GM23338 (cell line): ENCODE data around the gene HUS1. TPM values are rescaled to one million over a fixed set of nuclear protein-coding genes. Genes with fewer than 3 reads are reported as not detected.

Experiments
- ATAC-seq: fragments of 200-7000 bp; cut with Tn5 transposase; 3 replicates; pipeline ENCODE4 v1.9.1; 2020
- DNase-seq: peaks from one replicate; pipeline ENCODE4 v3.0.0-alpha.2; 2015; ENCODE audit warnings: low spot score
- H2AFZ ChIP-seq: fragments of 200-600 bp; sonication (generic); 2 replicates; pipeline ENCODE4 v1.8.0; 2016; ENCODE audit warnings: antibody characterized with exemption, mild to moderate bottlenecking, moderate library complexity
- H3F3A ChIP-seq: fragments of 200-600 bp; sonication (generic); replicated peaks from 2 replicates; pipeline ENCODE4 v1.8.0; 2017; ENCODE audit warnings: antibody characterized with exemption, mixed run types, low read depth
- H3K27ac ChIP-seq: fragments of 200-600 bp; sonication (generic); 2 replicates; pipeline ENCODE4 v1.6.1; 2016; ENCODE audit warnings: low read depth
- H3K27me3 ChIP-seq: fragments of 200-600 bp; sonication (generic); 2 replicates; pipeline ENCODE4 v1.8.0; 2016; ENCODE audit warnings: mild to moderate bottlenecking, mixed run types, moderate library complexity; ENCODE audit not compliant: insufficient read depth
- H3K36me3 ChIP-seq: fragments of 200-600 bp; sonication (generic); 2 replicates; pipeline ENCODE4 v1.8.0; 2016; ENCODE audit warnings: mild to moderate bottlenecking; ENCODE audit not compliant: insufficient read depth
- H3K4me1 ChIP-seq: fragments of 200-600 bp; sonication (generic); 2 replicates; pipeline ENCODE4 v1.8.0; 2016; ENCODE audit warnings: mild to moderate bottlenecking, moderate library complexity; ENCODE audit not compliant: insufficient read depth
- H3K4me2 ChIP-seq: fragments of 200-600 bp; sonication (generic); 2 replicates; pipeline ENCODE4 v1.7.1; 2017; ENCODE audit warnings: mixed run types
- H3K4me3 ChIP-seq: fragments of 200-600 bp; sonication (generic); 2 replicates; pipeline ENCODE4 v1.6.1; 2016; ENCODE audit warnings: mixed run types
- H3K79me2 ChIP-seq: fragments of 200-600 bp; sonication (generic); replicated peaks from 2 replicates; pipeline ENCODE4 v1.8.0; 2017; ENCODE audit warnings: mild to moderate bottlenecking; ENCODE audit not compliant: insufficient read depth
- H3K9me2 ChIP-seq: fragments of 200-600 bp; sonication (generic); 2 replicates; pipeline ENCODE4 v1.8.0; 2017; ENCODE audit not compliant: insufficient read depth
- H4K20me1 ChIP-seq: fragments of 200-600 bp; sonication (generic); replicated peaks from 2 replicates; pipeline ENCODE4 v1.8.0; 2017; ENCODE audit warnings: mild to moderate bottlenecking; ENCODE audit not compliant: insufficient read depth
- H3K27ac Mint-ChIP-seq: 2 replicates; pipeline ENCODE4 v1.8.0; 2020; ENCODE audit warnings: inconsistent platforms, mild to moderate bottlenecking, moderate library complexity, mixed read lengths
- H3K27me3 Mint-ChIP-seq: 3 replicates; pipeline ENCODE4 v1.8.0; 2022; ENCODE audit warnings: low read depth, mild to moderate bottlenecking, moderate library complexity, mixed read lengths, inconsistent platforms; ENCODE audit not compliant: insufficient read depth, poor library complexity
- H3K36me3 Mint-ChIP-seq: 3 replicates; pipeline ENCODE4 v1.8.0; 2021; ENCODE audit warnings: low read depth, mild to moderate bottlenecking, inconsistent platforms, moderate library complexity, mixed read lengths
- H3K4me1 Mint-ChIP-seq: 3 replicates; pipeline ENCODE4 v1.8.0; 2020; ENCODE audit warnings: mild to moderate bottlenecking, inconsistent platforms, mixed read lengths
- H3K4me3 Mint-ChIP-seq: 3 replicates; pipeline ENCODE4 v1.8.0; 2021; ENCODE audit warnings: moderate library complexity, mild to moderate bottlenecking, inconsistent platforms, mixed read lengths
- H3K9me3 Mint-ChIP-seq: 3 replicates; pipeline ENCODE4 v1.8.0; 2020; ENCODE audit warnings: moderate library complexity, mild to moderate bottlenecking, inconsistent platforms, mixed read lengths
- CREB1 ChIP-seq: fragments of 250-450 bp; sonication (Bioruptor Pico); IDR thresholded peaks from 2 replicates; pipeline ENCODE4 v1.5.0; 2020; ENCODE audit warnings: low read depth, mild to moderate bottlenecking, moderate library complexity
- EZH2 ChIP-seq: fragments of 200-600 bp; sonication (generic); IDR thresholded peaks from one replicate; pipeline ENCODE4 v1.8.0; 2017; ENCODE audit warnings: antibody characterized with exemption, mild to moderate bottlenecking, low read depth; ENCODE audit not compliant: unreplicated experiment
- EZH2phosphoT487 ChIP-seq: fragments of 200-600 bp; sonication (generic); IDR thresholded peaks from one replicate; pipeline ENCODE4 v1.8.1; 2018; ENCODE audit warnings: antibody characterized with exemption; ENCODE audit not compliant: unreplicated experiment
- JUNB ChIP-seq: IDR thresholded peaks from one replicate; pipeline ENCODE4 v1.6.1; 2016; ENCODE audit warnings: antibody characterized with exemption; ENCODE audit not compliant: unreplicated experiment
- NANOG ChIP-seq: IDR thresholded peaks from 2 replicates; pipeline ENCODE4 v1.6.1; 2016; ENCODE audit warnings: antibody characterized with exemption, borderline replicate concordance
- POLR2AphosphoS5 ChIP-seq: IDR thresholded peaks from 2 replicates; pipeline ENCODE4 v1.6.1; 2016; ENCODE audit warnings: antibody characterized with exemption, low read depth
- STAT1 ChIP-seq: IDR thresholded peaks from one replicate; pipeline ENCODE4 v1.6.1; 2016; ENCODE audit warnings: antibody characterized with exemption; ENCODE audit not compliant: unreplicated experiment
- ZNF114 ChIP-seq: fragments of 250-450 bp; sonication (Bioruptor Pico); IDR thresholded peaks from 2 replicates; pipeline ENCODE4 v1.5.0; 2020; ENCODE audit warnings: mild to moderate bottlenecking, moderate library complexity
- ZNF331 ChIP-seq: fragments of 250-450 bp; sonication (Bioruptor Pico); IDR thresholded peaks from 2 replicates; pipeline ENCODE4 v1.5.0; 2020; ENCODE audit warnings: low read depth, mild to moderate bottlenecking, moderate library complexity
- polyA plus RNA-seq: library from polyadenylated mRNA; unstranded; fragments of >200 nt; fragmentation: Nextera tagmentation; extraction: Ambion mirVana; gene quantifications from 2 replicates; pipeline ENCODE4 v1.2.1, GENCODE V29; 2016
- total RNA-seq: library from RNA; depleted of rRNA; stranded (reverse); fragments of >200 nt; shearing (Covaris generic); gene quantifications from 2 replicates; pipeline ENCODE4 v1.2.3, GENCODE V29; 2014
- TF ChIP-seq, protein P1 (sequence below): IDR thresholded peaks from one replicate; pipeline ENCODE4 v1.6.1; 2018; ENCODE audit warnings: antibody characterized with exemption; ENCODE audit not compliant: unreplicated experiment
- TF ChIP-seq, protein P2 (sequence below): IDR thresholded peaks from 2 replicates; pipeline ENCODE4 v1.6.1; 2016; ENCODE audit warnings: antibody characterized with exemption
- TF ChIP-seq, protein P3 (sequence below), 2 experiments: fragments of 200-600 bp in 1 of 2; sonication (generic) in 1 of 2; conservative IDR thresholded peaks; 2 replicates each; pipeline versions ENCODE4 v1.5.1 to v1.6.1; 2016 to 2017; ENCODE audit warnings: antibody characterized with exemption in 2 of 2, low read depth in 2 of 2, mild to moderate bottlenecking in 2 of 2, moderate library complexity in 1 of 2

The HUS1 gene
- total and polyA plus RNA-seq, 2 experiments from 2014 or later, result 14.9 to 29.7 TPM

DNA sequence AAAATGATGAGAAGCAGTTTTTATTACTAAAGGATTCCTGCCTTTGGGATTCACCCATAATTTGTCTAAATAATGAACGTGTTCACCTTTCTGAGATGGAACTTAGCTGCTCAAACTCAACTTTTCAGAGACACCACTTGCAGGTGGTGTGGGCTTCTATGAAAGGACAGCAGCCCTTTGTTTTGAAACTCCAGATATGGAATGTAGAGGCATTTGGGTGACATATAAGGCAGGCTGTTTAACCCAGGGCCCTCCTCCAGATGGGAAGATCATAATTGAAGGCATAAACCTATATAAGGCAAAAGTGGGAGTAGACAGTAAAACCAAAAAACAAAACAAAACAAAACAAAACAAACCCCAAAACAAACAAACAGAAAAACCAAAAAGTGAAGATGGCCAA lies 11.9 kb upstream of the HUS1 start:
- Histone ChIP-seq H3K9me2 (peaks cover 8% of the 10 kb centered on the region; the same call in 1 of the 2 replicates), H3K27ac (peak overlapping the region; percentile 76), H3K4me2 (peak overlapping the region; percentile 72; the same call in 1 of the 2 replicates), H3F3A (no peaks in the 10 kb centered on the region), H3K4me3 (peak overlapping the region; percentile 47; the same call in 1 of the 2 replicates), H3K36me3 (no peaks in the 10 kb centered on the region), H3K27me3 (no peaks in the 10 kb centered on the region), H4K20me1 (no peaks in the 10 kb centered on the region), H3K4me1 (peaks cover 12% of the 10 kb centered on the region), H2AFZ (peak overlapping the region; percentile 89), H3K79me2 (no peaks in the 10 kb centered on the region)
- peaks cover 2% of the 10 kb centered on the region for H3K27me3 Mint-ChIP-seq
- no peaks in the 10 kb centered on the region for H3K36me3 Mint-ChIP-seq
- no peak for TF ChIP-seq STAT1
- no peak for TF ChIP-seq JUNB
- no peak for TF ChIP-seq POLR2AphosphoS5
- TF ChIP-seq EZH2phosphoT487, result no peak
- TF ChIP-seq NANOG, result no peak
- TF ChIP-seq ZNF331, result no peak
- peak overlapping the region; percentile 78 for H3K4me3 Mint-ChIP-seq
- peaks cover 29% of the 10 kb centered on the region for H3K4me1 Mint-ChIP-seq
- H3K9me3 Mint-ChIP-seq, result peaks cover 6% of the 10 kb centered on the region; the same call in 2 of the 3 replicates
- DNase-seq, result no peak
- H3K27ac Mint-ChIP-seq, result peak overlapping the region; percentile 26; the same call in 1 of the 2 replicates
- no peak for ATAC-seq

DNA sequence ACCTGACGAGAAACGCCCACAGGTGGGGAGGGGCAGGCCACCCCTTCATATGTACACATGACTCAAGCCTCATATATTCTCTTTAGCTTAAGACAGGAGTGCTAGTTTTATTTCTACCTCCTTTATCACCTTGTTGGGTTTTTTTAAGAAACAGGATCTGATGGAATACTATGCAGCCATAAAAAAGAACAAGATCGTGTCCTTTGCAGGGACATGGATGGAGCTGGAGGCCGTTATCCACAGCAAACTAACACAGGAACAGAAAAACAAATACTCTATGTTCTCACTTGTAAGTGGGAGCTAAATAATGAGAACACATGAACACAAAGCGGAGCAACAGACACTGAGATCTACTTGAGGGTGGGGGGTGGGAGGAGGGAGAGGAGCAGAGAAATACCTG lies 11.2 kb upstream of the HUS1 start:
- no peak overlapping the region for H3K4me3 ChIP-seq
- Mint-ChIP-seq H3K4me3 (no peak overlapping the region; the same call in 2 of the 3 replicates), H3K27me3 (peaks cover 2% of the 10 kb centered on the region), H3K36me3 (no peaks in the 10 kb centered on the region), H3K4me1 (peaks cover 29% of the 10 kb centered on the region), H3K9me3 (peaks cover 6% of the 10 kb centered on the region; the same call in 2 of the 3 replicates), H3K27ac (peak overlapping the region; percentile 64; the same call in 1 of the 2 replicates)
- H2AFZ ChIP-seq, result no peak overlapping the region
- no peak for DNase-seq
- ATAC-seq, result no peak
- H3K4me1 ChIP-seq, result peaks cover 12% of the 10 kb centered on the region
- no peaks in the 10 kb centered on the region for H3K36me3 ChIP-seq
- H3K4me2 ChIP-seq, result no peak overlapping the region; the same call in 1 of the 2 replicates
- no peaks in the 10 kb centered on the region for H3K79me2 ChIP-seq
- no peaks in the 10 kb centered on the region for H3F3A ChIP-seq
- no peaks in the 10 kb centered on the region for H3K27me3 ChIP-seq
- no peaks in the 10 kb centered on the region for H4K20me1 ChIP-seq
- 0 out of 2 replicates have a peak overlapping the region, but pooled peaks have one; percentile 74 for H3K27ac ChIP-seq
- H3K9me2 ChIP-seq, result peaks cover 8% of the 10 kb centered on the region; the same call in 1 of the 2 replicates
- TF ChIP-seq STAT1, result no peak
- TF ChIP-seq, protein P1, sequence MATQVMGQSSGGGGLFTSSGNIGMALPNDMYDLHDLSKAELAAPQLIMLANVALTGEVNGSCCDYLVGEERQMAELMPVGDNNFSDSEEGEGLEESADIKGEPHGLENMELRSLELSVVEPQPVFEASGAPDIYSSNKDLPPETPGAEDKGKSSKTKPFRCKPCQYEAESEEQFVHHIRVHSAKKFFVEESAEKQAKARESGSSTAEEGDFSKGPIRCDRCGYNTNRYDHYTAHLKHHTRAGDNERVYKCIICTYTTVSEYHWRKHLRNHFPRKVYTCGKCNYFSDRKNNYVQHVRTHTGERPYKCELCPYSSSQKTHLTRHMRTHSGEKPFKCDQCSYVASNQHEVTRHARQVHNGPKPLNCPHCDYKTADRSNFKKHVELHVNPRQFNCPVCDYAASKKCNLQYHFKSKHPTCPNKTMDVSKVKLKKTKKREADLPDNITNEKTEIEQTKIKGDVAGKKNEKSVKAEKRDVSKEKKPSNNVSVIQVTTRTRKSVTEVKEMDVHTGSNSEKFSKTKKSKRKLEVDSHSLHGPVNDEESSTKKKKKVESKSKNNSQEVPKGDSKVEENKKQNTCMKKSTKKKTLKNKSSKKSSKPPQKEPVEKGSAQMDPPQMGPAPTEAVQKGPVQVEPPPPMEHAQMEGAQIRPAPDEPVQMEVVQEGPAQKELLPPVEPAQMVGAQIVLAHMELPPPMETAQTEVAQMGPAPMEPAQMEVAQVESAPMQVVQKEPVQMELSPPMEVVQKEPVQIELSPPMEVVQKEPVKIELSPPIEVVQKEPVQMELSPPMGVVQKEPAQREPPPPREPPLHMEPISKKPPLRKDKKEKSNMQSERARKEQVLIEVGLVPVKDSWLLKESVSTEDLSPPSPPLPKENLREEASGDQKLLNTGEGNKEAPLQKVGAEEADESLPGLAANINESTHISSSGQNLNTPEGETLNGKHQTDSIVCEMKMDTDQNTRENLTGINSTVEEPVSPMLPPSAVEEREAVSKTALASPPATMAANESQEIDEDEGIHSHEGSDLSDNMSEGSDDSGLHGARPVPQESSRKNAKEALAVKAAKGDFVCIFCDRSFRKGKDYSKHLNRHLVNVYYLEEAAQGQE, result no peak
- no peak for TF ChIP-seq POLR2AphosphoS5
- no peak for TF ChIP-seq ZNF331
- no peak for TF ChIP-seq EZH2
- TF ChIP-seq NANOG, result no peak
- no peak for TF ChIP-seq JUNB
- TF ChIP-seq, protein P2, sequence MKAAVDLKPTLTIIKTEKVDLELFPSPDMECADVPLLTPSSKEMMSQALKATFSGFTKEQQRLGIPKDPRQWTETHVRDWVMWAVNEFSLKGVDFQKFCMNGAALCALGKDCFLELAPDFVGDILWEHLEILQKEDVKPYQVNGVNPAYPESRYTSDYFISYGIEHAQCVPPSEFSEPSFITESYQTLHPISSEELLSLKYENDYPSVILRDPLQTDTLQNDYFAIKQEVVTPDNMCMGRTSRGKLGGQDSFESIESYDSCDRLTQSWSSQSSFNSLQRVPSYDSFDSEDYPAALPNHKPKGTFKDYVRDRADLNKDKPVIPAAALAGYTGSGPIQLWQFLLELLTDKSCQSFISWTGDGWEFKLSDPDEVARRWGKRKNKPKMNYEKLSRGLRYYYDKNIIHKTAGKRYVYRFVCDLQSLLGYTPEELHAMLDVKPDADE, result no peak
- no peak for TF ChIP-seq CREB1 (CRISPR knock-in tag)
- TF ChIP-seq EZH2phosphoT487, result no peak
- TF ChIP-seq, protein P3, sequence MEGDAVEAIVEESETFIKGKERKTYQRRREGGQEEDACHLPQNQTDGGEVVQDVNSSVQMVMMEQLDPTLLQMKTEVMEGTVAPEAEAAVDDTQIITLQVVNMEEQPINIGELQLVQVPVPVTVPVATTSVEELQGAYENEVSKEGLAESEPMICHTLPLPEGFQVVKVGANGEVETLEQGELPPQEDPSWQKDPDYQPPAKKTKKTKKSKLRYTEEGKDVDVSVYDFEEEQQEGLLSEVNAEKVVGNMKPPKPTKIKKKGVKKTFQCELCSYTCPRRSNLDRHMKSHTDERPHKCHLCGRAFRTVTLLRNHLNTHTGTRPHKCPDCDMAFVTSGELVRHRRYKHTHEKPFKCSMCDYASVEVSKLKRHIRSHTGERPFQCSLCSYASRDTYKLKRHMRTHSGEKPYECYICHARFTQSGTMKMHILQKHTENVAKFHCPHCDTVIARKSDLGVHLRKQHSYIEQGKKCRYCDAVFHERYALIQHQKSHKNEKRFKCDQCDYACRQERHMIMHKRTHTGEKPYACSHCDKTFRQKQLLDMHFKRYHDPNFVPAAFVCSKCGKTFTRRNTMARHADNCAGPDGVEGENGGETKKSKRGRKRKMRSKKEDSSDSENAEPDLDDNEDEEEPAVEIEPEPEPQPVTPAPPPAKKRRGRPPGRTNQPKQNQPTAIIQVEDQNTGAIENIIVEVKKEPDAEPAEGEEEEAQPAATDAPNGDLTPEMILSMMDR (conservative IDR thresholded peaks at IDR 0.05; ENCODE audit: low read depth in 2 of 2), result no peak
- no peak for TF ChIP-seq ZNF114 (CRISPR knock-in tag)
